HL-60 (cell line): ENCODE data around the gene GPR4.

ENCODE experiments used
- CTCF ChIP-seq: IDR thresholded peaks from one replicate; pipeline ENCODE4 v1.5.1; 2011; ENCODE audit warnings: low read length, control low read depth, inconsistent platforms; ENCODE audit not compliant: insufficient read depth
- POLR2AphosphoS5 ChIP-seq: IDR thresholded peaks from 2 replicates; pipeline ENCODE4 v1.6.1; 2012; ENCODE audit warnings: low read depth

GRCh38 chr19:45593520-45593919, 8.5 kb downstream of the GPR4 start:
- TF ChIP-seq CTCF: no peak
- no peak for TF ChIP-seq POLR2AphosphoS5
